ENCODE data around the gene CFAP58.

DNA sequence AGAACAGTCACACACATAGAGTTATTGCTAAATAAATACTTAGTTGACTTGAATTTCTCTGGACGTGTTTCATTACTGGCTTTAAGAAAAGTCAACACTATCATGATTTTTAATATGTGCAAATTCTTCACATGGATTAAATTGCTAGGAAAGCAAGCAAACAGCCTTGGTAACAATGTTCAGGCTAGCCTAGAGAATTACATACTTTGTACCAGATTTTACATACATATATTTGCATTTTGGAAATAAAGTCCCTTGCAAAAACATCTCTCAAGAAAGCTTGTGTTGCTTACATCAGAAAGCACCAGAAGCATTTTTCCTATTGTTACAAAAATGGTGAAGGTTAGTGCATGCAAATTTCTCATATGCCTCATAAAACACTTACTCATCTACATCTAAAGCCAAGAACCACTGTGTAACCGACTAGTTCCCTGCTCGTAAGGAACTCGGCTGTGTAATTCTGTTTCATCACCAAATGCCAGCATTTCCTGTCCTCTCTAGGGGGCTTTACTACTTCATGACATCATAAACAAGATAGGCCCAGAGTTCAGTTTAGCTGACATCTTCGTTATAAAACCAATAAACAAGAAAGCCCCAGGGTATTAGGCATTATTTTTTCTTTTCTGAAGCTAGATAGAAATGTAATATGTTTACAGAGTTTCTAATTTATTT lies 87.8 kb downstream of the CFAP58 start:
- TF ChIP-seq, protein P1, sequence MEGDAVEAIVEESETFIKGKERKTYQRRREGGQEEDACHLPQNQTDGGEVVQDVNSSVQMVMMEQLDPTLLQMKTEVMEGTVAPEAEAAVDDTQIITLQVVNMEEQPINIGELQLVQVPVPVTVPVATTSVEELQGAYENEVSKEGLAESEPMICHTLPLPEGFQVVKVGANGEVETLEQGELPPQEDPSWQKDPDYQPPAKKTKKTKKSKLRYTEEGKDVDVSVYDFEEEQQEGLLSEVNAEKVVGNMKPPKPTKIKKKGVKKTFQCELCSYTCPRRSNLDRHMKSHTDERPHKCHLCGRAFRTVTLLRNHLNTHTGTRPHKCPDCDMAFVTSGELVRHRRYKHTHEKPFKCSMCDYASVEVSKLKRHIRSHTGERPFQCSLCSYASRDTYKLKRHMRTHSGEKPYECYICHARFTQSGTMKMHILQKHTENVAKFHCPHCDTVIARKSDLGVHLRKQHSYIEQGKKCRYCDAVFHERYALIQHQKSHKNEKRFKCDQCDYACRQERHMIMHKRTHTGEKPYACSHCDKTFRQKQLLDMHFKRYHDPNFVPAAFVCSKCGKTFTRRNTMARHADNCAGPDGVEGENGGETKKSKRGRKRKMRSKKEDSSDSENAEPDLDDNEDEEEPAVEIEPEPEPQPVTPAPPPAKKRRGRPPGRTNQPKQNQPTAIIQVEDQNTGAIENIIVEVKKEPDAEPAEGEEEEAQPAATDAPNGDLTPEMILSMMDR (IDR thresholded peaks at IDR 0.05; ENCODE audit: extremely low read depth in 1 of 2, insufficient read depth in 1 of 2, low read depth in 1 of 2, low read length in 2 of 2), result no peak
- TF ChIP-seq POLR2A (IDR thresholded peaks at IDR 0.05; ENCODE audit: low read depth, low read length) (no peak), FOS (IDR thresholded peaks at IDR 0.05; ENCODE audit: borderline replicate concordance, insufficient read depth, low read length) (no peak), EZH2 (IDR thresholded peaks at IDR 0.05; ENCODE audit: borderline replicate concordance, low read depth, low read length, severe bottlenecking) (no peak), JUN (IDR thresholded peaks at IDR 0.05; ENCODE audit: borderline replicate concordance, insufficient read depth, insufficient read length, low read depth) (no peak), MYC (IDR thresholded peaks at IDR 0.05; ENCODE audit: low read depth, low read length) (no peak)
